ENCODE measurements around the gene PRKG1. TPM values are rescaled to one million over a fixed set of nuclear protein-coding genes. Genes with fewer than 3 reads are reported as not detected.

Gene PRKG1
- total and polyA plus RNA-seq, 2 of the 8 experiments (the other 6 are each of a cell fraction or from before 2014, with no cell fraction given) = 4.2 to 15.2 TPM

- Histone ChIP-seq H3K23ac (ENCODE audit: insufficient read length) (no peak overlapping the region), H4K8ac (ENCODE audit: extremely low read depth, insufficient read depth, low read length) (no peak overlapping the region), H2BK5ac (ENCODE audit: low read depth, low read length) (no peak overlapping the region), H2BK12ac (ENCODE audit: low read depth, low read length) (no peak overlapping the region), H3K18ac (ENCODE audit: extremely low read depth, low read length) (no peak overlapping the region), H3K14ac (ENCODE audit: insufficient read length) (no peak overlapping the region), H3K79me2 (ENCODE audit: control insufficient read depth in 1 of 2, insufficient read depth in 2 of 2, low read length in 2 of 2) (no peaks in the 10 kb centered on the region), H2BK120ac (replicated peaks; ENCODE audit: low read depth, low read length) (no peak overlapping the region), H3K9ac (replicated peaks in 1 of 4; ENCODE audit: extremely low read depth in 1 of 4, low read depth in 3 of 4, low read length in 3 of 4) (no peak overlapping the region), H3K23me2 (ENCODE audit: low read depth, low read length) (no peaks in the 10 kb centered on the region; the same call in 1 of the 2 replicates), H3K9me3 (ENCODE audit: insufficient read depth in 2 of 2, low read depth in 1 of 2, low read length in 1 of 2) (no peaks in the 10 kb centered on the region), H2BK15ac (ENCODE audit: low read length) (no peak overlapping the region), H3K27me3 (replicated peaks in 1 of 4; ENCODE audit: control insufficient read depth in 3 of 4, extremely low read depth in 1 of 4, insufficient read depth in 3 of 4, low read length in 3 of 4) (no peaks in the 10 kb centered on the region), H2AK5ac (ENCODE audit: low read depth, low read length) (no peak overlapping the region; the same call in 1 of the 2 replicates), H4K91ac (replicated peaks; ENCODE audit: insufficient read length, low read length) (no peak overlapping the region), H3K56ac (replicated peaks; ENCODE audit: insufficient read length, low read depth, low read length) (no peak overlapping the region), H2BK20ac (ENCODE audit: low read length) (no peak overlapping the region), H4K20me1 (replicated peaks in 1 of 2; ENCODE audit: control insufficient read depth in 1 of 2, insufficient read depth in 2 of 2, low read length in 2 of 2) (no peaks in the 10 kb centered on the region), H3K4ac (replicated peaks; ENCODE audit: insufficient read length, low read depth, low read length) (no peak overlapping the region), H3K4me3 (ENCODE audit: extremely low read depth in 1 of 4, insufficient read depth in 2 of 4, low read depth in 3 of 4, low read length in 4 of 4) (no peak overlapping the region), H3K27ac (ENCODE audit: low read depth, low read length) (no peak overlapping the region), H3K79me1 (ENCODE audit: low read depth, low read length) (no peaks in the 10 kb centered on the region; the same call in 1 of the 2 replicates), H2AFZ (ENCODE audit: low read length) (no peak overlapping the region), H3K4me2 (ENCODE audit: insufficient read depth in 1 of 2, low read depth in 2 of 2, low read length in 2 of 2) (no peak overlapping the region), H3K4me1 (replicated peaks in 1 of 4; ENCODE audit: control insufficient read depth in 3 of 4, insufficient read depth in 4 of 4, low read length in 3 of 4) (peaks cover 0 to 5% (median 0%) of the 10 kb centered on the region in 4 experiments; a peak in 2 of 7 replicates), H4K5ac (ENCODE audit: insufficient read length, low read depth, low read length) (no peak overlapping the region), H3K36me3 (ENCODE audit: control insufficient read depth in 2 of 4, insufficient read depth in 4 of 4, low read length in 3 of 4) (no peaks in the 10 kb centered on the region)
- TF ChIP-seq SAP30 (IDR thresholded peaks at IDR 0.05; ENCODE audit: insufficient read depth, insufficient replicate concordance, low read length) (no peak), EGR1 (IDR thresholded peaks at IDR 0.05; ENCODE audit: borderline replicate concordance, low read depth, low read length) (no peak), CEBPB (IDR thresholded peaks at IDR 0.05; ENCODE audit: low read depth, low read length) (no peak), KDM1A (IDR thresholded peaks at IDR 0.05; ENCODE audit: borderline replicate concordance, low read length) (no peak), SP4 (IDR thresholded peaks at IDR 0.05; ENCODE audit: low read length) (no peak), SP1 (IDR thresholded peaks at IDR 0.05; ENCODE audit: low read depth, low read length) (no peak), RNF2 (IDR thresholded peaks at IDR 0.05; ENCODE audit: borderline replicate concordance, low read depth, low read length, missing control alignments, poor library complexity, severe bottlenecking) (no peak), EP300 (IDR thresholded peaks at IDR 0.05; ENCODE audit: borderline replicate concordance in 1 of 2, low read depth in 2 of 2, low read length in 2 of 2) (no peak), MAX (IDR thresholded peaks at IDR 0.05) (no peak), SUZ12 (IDR thresholded peaks at IDR 0.05; ENCODE audit: low read length) (no peak), TAF1 (IDR thresholded peaks at IDR 0.05; ENCODE audit: low read depth, low read length) (no peak)
- no peak for FAIRE-seq
- ChIA-PET POLR2A (ENCODE audit: partially characterized antibody) (interaction anchor here (1.4 kb wide), 1 partner anchor 13 kb away, joined by 3 read pairs; no protein-coding TSS in a partner anchor), CTCF (ENCODE audit: partially characterized antibody) (interaction anchor here (0.7 to 0.8 kb wide), 2 partner anchors 49 to 163 kb away, joined by 3 to 4 read pairs; no protein-coding TSS in a partner anchor)
- WGBS, 2 experiments (ENCODE audit: extremely low coverage in 1 of 2, insufficient coverage in 1 of 2, insufficient read length in 1 of 2, insufficient replicate concordance in 2 of 2, low coverage in 1 of 2, low lambda C conversion rate in 2 of 2, missing lambda C conversion rate in 1 of 2) = 91% methylated on average over 5 of the region's 5 CpGs; no CpG with 5 or more reads in 1 of the 2 experiments
- no peak for DNase-seq (ENCODE audit: low read depth in 1 of 2, low spot score in 2 of 2)
These were observed 979.2 kb downstream of the PRKG1 start for GRCh38 chr10:52053497-52053896.

Data from H1 (cell line).